H1 (cell line): ENCODE data around the gene OR52E2. TPM values are rescaled to one million over a fixed set of nuclear protein-coding genes. Genes with fewer than 3 reads are reported as not detected.

Experiments used
- CTCF ChIA-PET: fragments of 300-600 bp; sonication (Branson Sonifier 250); formaldehyde crosslinking; loops from one replicate; lab custom pipeline; 2021; ENCODE audit not compliant: partially characterized antibody; lab: Charles Lee
- POLR2A ChIA-PET: fragments of 300-600 bp; sonication (Branson Sonifier 250); formaldehyde crosslinking; loops from one replicate; lab custom pipeline; 2021; ENCODE audit warnings: inconsistent platforms; ENCODE audit not compliant: partially characterized antibody; lab: Charles Lee
- DNase-seq, 2 experiments: peaks; one replicate each; pipeline versions ENCODE4 v3.0.0 to v3.0.0-alpha.2; 2010 to 2022; ENCODE audit warnings: low spot score in 2 of 2, low read depth in 1 of 2, mixed read lengths in 1 of 2
- FAIRE-seq: peaks from 2 replicates; lab custom pipeline; 2011; peaks lifted over from hg19 to GRCh38; lab: Jason Lieb, UNC
- H2AFZ ChIP-seq: 2 replicates; pipeline ENCODE4 v1.8.1; 2012; ENCODE audit warnings: low read length, inconsistent platforms
- H2AK5ac ChIP-seq: 2 replicates; pipeline ENCODE4 v1.6.1; 2013; ENCODE audit warnings: low read depth, low read length
- H2BK120ac ChIP-seq: replicated peaks from 2 replicates; pipeline ENCODE3; 2013; ENCODE audit warnings: low read depth, low read length, inconsistent platforms
- H2BK12ac ChIP-seq: 2 replicates; pipeline ENCODE4 v1.6.1; 2013; ENCODE audit warnings: low read depth, low read length
- H2BK15ac ChIP-seq: 2 replicates; pipeline ENCODE4 v1.6.1; 2013; ENCODE audit warnings: low read length
- H2BK20ac ChIP-seq: 2 replicates; pipeline ENCODE4 v1.6.1; 2013; ENCODE audit warnings: low read length
- H2BK5ac ChIP-seq: 2 replicates; pipeline ENCODE4 v1.6.1; 2013; ENCODE audit warnings: low read depth, low read length
- H3K14ac ChIP-seq: 2 replicates; pipeline ENCODE4 v1.6.1; 2013; ENCODE audit warnings: inconsistent platforms; ENCODE audit not compliant: insufficient read length
- H3K18ac ChIP-seq: 2 replicates; pipeline ENCODE4 v1.6.1; 2013; ENCODE audit warnings: low read length; ENCODE audit errors: extremely low read depth
- H3K23ac ChIP-seq: 2 replicates; pipeline ENCODE4 v1.6.1; 2013; ENCODE audit warnings: inconsistent platforms; ENCODE audit not compliant: insufficient read length
- H3K23me2 ChIP-seq: 2 replicates; pipeline ENCODE4 v1.6.1; 2013; ENCODE audit warnings: low read depth, low read length
- H3K27ac ChIP-seq: 2 replicates; pipeline ENCODE4 v1.6.1; 2011; ENCODE audit warnings: low read depth, low read length, inconsistent platforms
- H3K27me3 ChIP-seq, 4 experiments: replicated peaks in 1 of 4; 1 replicate in 1 of 4; 2 replicates in 3 of 4; pipeline versions ENCODE4 v1.6.1 to v1.8.1; 2011 to 2013; ENCODE audit warnings: low read length in 3 of 4, mild to moderate bottlenecking in 3 of 4, inconsistent platforms in 2 of 4, mixed read lengths in 2 of 4, moderate library complexity in 1 of 4; ENCODE audit not compliant: control insufficient read depth in 3 of 4, insufficient read depth in 3 of 4; ENCODE audit errors: extremely low read depth in 1 of 4
- H3K36me3 ChIP-seq, 4 experiments: 2 replicates each; pipeline versions ENCODE4 v1.6.1 to v1.8.1; 2011 to 2013; ENCODE audit warnings: mild to moderate bottlenecking in 4 of 4, low read length in 3 of 4, moderate library complexity in 2 of 4, control low read depth in 1 of 4, inconsistent platforms in 1 of 4; ENCODE audit not compliant: insufficient read depth in 4 of 4, control insufficient read depth in 2 of 4
- H3K4ac ChIP-seq: replicated peaks from 2 replicates; pipeline ENCODE3; 2013; ENCODE audit warnings: low read length, low read depth, mixed read lengths, inconsistent platforms; ENCODE audit not compliant: insufficient read length
- H3K4me1 ChIP-seq, 4 experiments: replicated peaks in 1 of 4; 1 replicate in 1 of 4; 2 replicates in 3 of 4; pipeline versions ENCODE4 v1.6.1 to v1.8.1; 2011 to 2013; ENCODE audit warnings: low read length in 3 of 4, inconsistent platforms in 2 of 4, mixed read lengths in 1 of 4; ENCODE audit not compliant: insufficient read depth in 4 of 4, control insufficient read depth in 3 of 4
- H3K4me2 ChIP-seq, 2 experiments: 2 replicates each; pipeline versions ENCODE4 v1.6.1 to v1.8.1; 2011 to 2013; ENCODE audit warnings: low read depth in 2 of 2, low read length in 2 of 2, control low read depth in 1 of 2, inconsistent platforms in 1 of 2, mild to moderate bottlenecking in 1 of 2; ENCODE audit not compliant: insufficient read depth in 1 of 2
- H3K4me3 ChIP-seq, 4 experiments: fragments of 200-600, 300-600 bp in 1 of 4; sonication (generic), shearing (Covaris generic), sonication (Bioruptor Twin) in 1 of 4; 2 replicates each; pipeline versions ENCODE4 v1.5.1 to v1.8.1; 2011 to 2016; ENCODE audit warnings: low read length in 4 of 4, low read depth in 3 of 4, control low read depth in 2 of 4, inconsistent platforms in 2 of 4, mild to moderate bottlenecking in 2 of 4, mixed read lengths in 1 of 4, moderate library complexity in 1 of 4; ENCODE audit not compliant: insufficient read depth in 2 of 4; ENCODE audit errors: extremely low read depth in 1 of 4
- H3K56ac ChIP-seq: replicated peaks from 2 replicates; pipeline ENCODE3; 2013; ENCODE audit warnings: low read depth, mild to moderate bottlenecking, mixed read lengths, low read length, inconsistent platforms; ENCODE audit not compliant: insufficient read length
- H3K79me1 ChIP-seq: 2 replicates; pipeline ENCODE4 v1.6.1; 2013; ENCODE audit warnings: low read depth, low read length, control low read depth
- H3K79me2 ChIP-seq, 2 experiments: 2 replicates each; pipeline versions ENCODE4 v1.6.1 to v1.8.1; 2012 to 2013; ENCODE audit warnings: low read length in 2 of 2, mild to moderate bottlenecking in 2 of 2, inconsistent platforms in 1 of 2; ENCODE audit not compliant: insufficient read depth in 2 of 2, control insufficient read depth in 1 of 2
- H3K9ac ChIP-seq, 4 experiments: replicated peaks in 1 of 4; 1 replicate in 1 of 4; 2 replicates in 3 of 4; pipeline versions ENCODE4 v1.6.1 to v1.8.1; 2011 to 2013; ENCODE audit warnings: low read depth in 3 of 4, low read length in 3 of 4, control low read depth in 2 of 4, mild to moderate bottlenecking in 2 of 4, moderate library complexity in 2 of 4, inconsistent platforms in 1 of 4; ENCODE audit errors: extremely low read depth in 1 of 4
- H3K9me3 ChIP-seq, 2 experiments: 2 replicates each; pipeline versions ENCODE4 v1.6.1 to v1.8.1; 2012 to 2013; ENCODE audit warnings: mild to moderate bottlenecking in 2 of 2, moderate library complexity in 2 of 2, control low read depth in 1 of 2, inconsistent platforms in 1 of 2, low read depth in 1 of 2, low read length in 1 of 2, mixed read lengths in 1 of 2; ENCODE audit not compliant: insufficient read depth in 2 of 2
- H4K20me1 ChIP-seq, 2 experiments: replicated peaks in 1 of 2; 2 replicates each; pipeline versions ENCODE3 to v1.8.1; 2011 to 2013; ENCODE audit warnings: inconsistent platforms in 2 of 2, low read length in 2 of 2, mild to moderate bottlenecking in 1 of 2; ENCODE audit not compliant: insufficient read depth in 2 of 2, control insufficient read depth in 1 of 2
- H4K5ac ChIP-seq: 2 replicates; pipeline ENCODE4 v1.6.1; 2013; ENCODE audit warnings: low read length, low read depth, mixed read lengths, inconsistent platforms; ENCODE audit not compliant: insufficient read length
- H4K8ac ChIP-seq: 2 replicates; pipeline ENCODE4 v1.8.0; 2013; ENCODE audit warnings: mild to moderate bottlenecking, moderate library complexity, low read length, inconsistent platforms; ENCODE audit not compliant: insufficient read depth; ENCODE audit errors: extremely low read depth
- H4K91ac ChIP-seq: replicated peaks from 2 replicates; pipeline ENCODE3; 2013; ENCODE audit warnings: low read length, mixed read lengths, inconsistent platforms; ENCODE audit not compliant: insufficient read length
- EZH2 ChIP-seq: fragments of 200-600 bp; sonication (generic); IDR thresholded peaks from 2 replicates; pipeline ENCODE4 v1.7.1; 2012; ENCODE audit warnings: low read depth, mild to moderate bottlenecking, moderate library complexity, low read length, inconsistent platforms; ENCODE audit not compliant: severe bottlenecking
- POU5F1 ChIP-seq: IDR thresholded peaks from 2 replicates; pipeline ENCODE4 v1.6.1; 2011; ENCODE audit warnings: low read depth, mild to moderate bottlenecking, low read length, moderate library complexity
- RBBP5 ChIP-seq: IDR thresholded peaks from 2 replicates; pipeline ENCODE4 v1.7.1; 2012; ENCODE audit warnings: low read depth, mild to moderate bottlenecking, inconsistent platforms, low read length, moderate library complexity, borderline replicate concordance
- SP2 ChIP-seq: IDR thresholded peaks from 2 replicates; pipeline ENCODE4 v1.6.1; 2012; ENCODE audit warnings: mild to moderate bottlenecking, low read length, inconsistent platforms
- SP4 ChIP-seq: IDR thresholded peaks from 2 replicates; pipeline ENCODE4 v1.6.1; 2012; ENCODE audit warnings: low read length, inconsistent platforms
- TAF1 ChIP-seq: IDR thresholded peaks from 2 replicates; pipeline ENCODE4 v1.6.1; 2011; ENCODE audit warnings: mild to moderate bottlenecking, low read depth, low read length
- YY1 ChIP-seq: IDR thresholded peaks from 2 replicates; pipeline ENCODE4 v1.6.1; 2011; ENCODE audit warnings: low read depth, mild to moderate bottlenecking, low read length
- WGBS, 2 experiments: shearing (Covaris generic) in 1 of 2; methylation state at CpG; one replicate each; pipeline versions ENCODE4 v1.1.6 to v1.1.7; 2013 to 2015; ENCODE audit warnings: low lambda C conversion rate in 2 of 2, mixed read lengths in 2 of 2, inconsistent platforms in 1 of 2, low coverage in 1 of 2, missing lambda C conversion rate in 1 of 2; ENCODE audit not compliant: insufficient replicate concordance in 2 of 2, insufficient coverage in 1 of 2, insufficient read length in 1 of 2; ENCODE audit errors: extremely low coverage in 1 of 2, missing lambda C conversion rate in 1 of 2; 5-methylcytosine and 5-hydroxymethylcytosine counted together
- polyA plus RNA-seq, 7 experiments: library from polyadenylated mRNA; depleted of rRNA in 3 of 7; stranded (reverse) in 5 of 7; unstranded in 2 of 7; fragments of >200 nt in 5 of 7; fragments of 200-250 nt in 2 of 7; gene quantifications; 1 replicate in 5 of 7; 2 replicates in 1 of 7; 4 replicates in 1 of 7; pipeline versions ENCODE4 v1.2.1 to v1.2.3, GENCODE V29; 2011 to 2013; ENCODE audit warnings: missing spikeins in 2 of 7, mixed read lengths in 2 of 7
- total RNA-seq: library from RNA; stranded (reverse); fragmentation: NEBNext Ultra II Directional; extraction: Animal tissue kit (Norgen Biotek cat#: 25700); gene quantifications from 2 replicates; pipeline ENCODE4 v1.2.1, GENCODE V29; 2021
- TF ChIP-seq, protein P1 (sequence below), 3 experiments: IDR thresholded peaks; 1 replicate in 2 of 3; 2 replicates in 1 of 3; pipeline versions ENCODE4 v1.5.1 to v1.6.1; 2011; ENCODE audit warnings: low read length in 3 of 3, mild to moderate bottlenecking in 3 of 3, inconsistent platforms in 2 of 3, low read depth in 1 of 3, moderate library complexity in 1 of 3; ENCODE audit not compliant: insufficient read depth in 1 of 3; ENCODE audit errors: control extremely low read depth in 1 of 3
- TF ChIP-seq, protein P2 (sequence below): IDR thresholded peaks from 2 replicates; pipeline ENCODE4 v1.6.1; 2011; ENCODE audit warnings: low read length, improper control_type of control experiment

OR52E2 gene
- total and polyA plus RNA-seq, 2 of the 8 experiments (the other 6 are each of a cell fraction or from before 2014, with no cell fraction given) = not detected

DNA sequence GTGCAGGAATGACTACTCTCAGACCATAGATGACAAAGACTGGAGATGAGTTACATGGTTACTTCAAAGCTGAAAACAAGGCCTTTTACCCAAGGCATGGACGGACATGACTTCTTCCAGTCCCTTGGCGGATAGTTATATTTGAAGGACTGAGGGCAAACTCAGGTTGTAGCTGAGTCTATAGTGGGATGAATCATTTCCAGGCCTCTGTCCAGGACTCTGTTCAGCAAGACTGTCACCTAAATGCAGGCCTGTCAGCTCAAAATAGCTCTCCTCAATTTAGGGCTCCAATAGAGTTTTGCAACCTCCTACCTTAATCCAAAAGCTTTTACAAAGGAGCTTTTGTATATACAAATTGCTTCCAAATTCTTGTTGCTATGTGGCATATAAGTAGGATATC lies 37.4 kb downstream of the OR52E2 start:
- H3K56ac ChIP-seq = no peak overlapping the region
- H3K4me2 ChIP-seq = no peak overlapping the region
- no peak overlapping the region for H3K14ac ChIP-seq
- ChIA-PET CTCF (interaction anchor here (2.1 kb wide), 1 partner anchor 385 kb away, joined by 6 read pairs; the partner anchor contains the start of gene OR51D1), POLR2A (no interaction called here)
- no peaks in the 10 kb centered on the region for H3K23me2 ChIP-seq
- H3K9me3 ChIP-seq = peaks cover 0 to 2% of the 10 kb centered on the region in 2 experiments; a peak in 1 of 4 replicates
- WGBS, 2 experiments = 100% methylated on average over 2 of the region's 2 CpGs; no CpG with 5 or more reads in 1 of the 2 experiments
- H3K18ac ChIP-seq = no peak overlapping the region
- no peak for DNase-seq
- no peaks in the 10 kb centered on the region for H3K4me1 ChIP-seq
- TF ChIP-seq RBBP5 (no peak), SP2 (no peak), POU5F1 (no peak), SP4 (no peak), EZH2 (no peak), YY1 (no peak), TAF1 (no peak)
- TF ChIP-seq, protein P1, sequence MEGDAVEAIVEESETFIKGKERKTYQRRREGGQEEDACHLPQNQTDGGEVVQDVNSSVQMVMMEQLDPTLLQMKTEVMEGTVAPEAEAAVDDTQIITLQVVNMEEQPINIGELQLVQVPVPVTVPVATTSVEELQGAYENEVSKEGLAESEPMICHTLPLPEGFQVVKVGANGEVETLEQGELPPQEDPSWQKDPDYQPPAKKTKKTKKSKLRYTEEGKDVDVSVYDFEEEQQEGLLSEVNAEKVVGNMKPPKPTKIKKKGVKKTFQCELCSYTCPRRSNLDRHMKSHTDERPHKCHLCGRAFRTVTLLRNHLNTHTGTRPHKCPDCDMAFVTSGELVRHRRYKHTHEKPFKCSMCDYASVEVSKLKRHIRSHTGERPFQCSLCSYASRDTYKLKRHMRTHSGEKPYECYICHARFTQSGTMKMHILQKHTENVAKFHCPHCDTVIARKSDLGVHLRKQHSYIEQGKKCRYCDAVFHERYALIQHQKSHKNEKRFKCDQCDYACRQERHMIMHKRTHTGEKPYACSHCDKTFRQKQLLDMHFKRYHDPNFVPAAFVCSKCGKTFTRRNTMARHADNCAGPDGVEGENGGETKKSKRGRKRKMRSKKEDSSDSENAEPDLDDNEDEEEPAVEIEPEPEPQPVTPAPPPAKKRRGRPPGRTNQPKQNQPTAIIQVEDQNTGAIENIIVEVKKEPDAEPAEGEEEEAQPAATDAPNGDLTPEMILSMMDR (IDR thresholded peaks at IDR 0.05; ENCODE audit: control extremely low read depth in 1 of 3, insufficient read depth in 1 of 3, low read depth in 1 of 3, low read length in 3 of 3) = no peak
- TF ChIP-seq, protein P2, sequence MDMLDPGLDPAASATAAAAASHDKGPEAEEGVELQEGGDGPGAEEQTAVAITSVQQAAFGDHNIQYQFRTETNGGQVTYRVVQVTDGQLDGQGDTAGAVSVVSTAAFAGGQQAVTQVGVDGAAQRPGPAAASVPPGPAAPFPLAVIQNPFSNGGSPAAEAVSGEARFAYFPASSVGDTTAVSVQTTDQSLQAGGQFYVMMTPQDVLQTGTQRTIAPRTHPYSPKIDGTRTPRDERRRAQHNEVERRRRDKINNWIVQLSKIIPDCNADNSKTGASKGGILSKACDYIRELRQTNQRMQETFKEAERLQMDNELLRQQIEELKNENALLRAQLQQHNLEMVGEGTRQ = no peak
- H3K79me2 ChIP-seq = no peaks in the 10 kb centered on the region
- no peak overlapping the region for H3K4ac ChIP-seq
- no peak overlapping the region for H2AFZ ChIP-seq
- no peaks in the 10 kb centered on the region for H3K79me1 ChIP-seq
- no peak overlapping the region for H4K8ac ChIP-seq
- H3K27ac ChIP-seq = no peak overlapping the region
- H2BK15ac ChIP-seq = no peak overlapping the region
- no peak overlapping the region for H2BK120ac ChIP-seq
- no peaks in the 10 kb centered on the region for H3K27me3 ChIP-seq
- no peak overlapping the region for H2BK20ac ChIP-seq
- FAIRE-seq = no peak
- H3K36me3 ChIP-seq = no peaks in the 10 kb centered on the region
- no peak overlapping the region for H2BK12ac ChIP-seq
- H4K91ac ChIP-seq = no peak overlapping the region
- H3K4me3 ChIP-seq = no peak overlapping the region
- H2BK5ac ChIP-seq = no peak overlapping the region
- no peak overlapping the region for H2AK5ac ChIP-seq
- no peak overlapping the region for H3K23ac ChIP-seq
- H4K20me1 ChIP-seq = no peaks in the 10 kb centered on the region
- H4K5ac ChIP-seq = no peak overlapping the region
- H3K9ac ChIP-seq = no peak overlapping the region
